ENCODE results near the gene SMAD7. TPM values are rescaled to one million over a fixed set of nuclear protein-coding genes. Genes with fewer than 3 reads are reported as not detected.

Gene SMAD7
- 17.8 and 19.6 TPM in 2 replicates for total RNA-seq (2014; rRNA removed; shearing (Covaris generic))
- 12.1 and 14.0 TPM in 2 replicates for polyA plus RNA-seq (2015; cell fraction: cytosol; rRNA removed)
- polyA plus RNA-seq (2015; cell fraction: nucleus; rRNA removed), result 21.4 and 26.5 TPM in 2 replicates

DNA sequence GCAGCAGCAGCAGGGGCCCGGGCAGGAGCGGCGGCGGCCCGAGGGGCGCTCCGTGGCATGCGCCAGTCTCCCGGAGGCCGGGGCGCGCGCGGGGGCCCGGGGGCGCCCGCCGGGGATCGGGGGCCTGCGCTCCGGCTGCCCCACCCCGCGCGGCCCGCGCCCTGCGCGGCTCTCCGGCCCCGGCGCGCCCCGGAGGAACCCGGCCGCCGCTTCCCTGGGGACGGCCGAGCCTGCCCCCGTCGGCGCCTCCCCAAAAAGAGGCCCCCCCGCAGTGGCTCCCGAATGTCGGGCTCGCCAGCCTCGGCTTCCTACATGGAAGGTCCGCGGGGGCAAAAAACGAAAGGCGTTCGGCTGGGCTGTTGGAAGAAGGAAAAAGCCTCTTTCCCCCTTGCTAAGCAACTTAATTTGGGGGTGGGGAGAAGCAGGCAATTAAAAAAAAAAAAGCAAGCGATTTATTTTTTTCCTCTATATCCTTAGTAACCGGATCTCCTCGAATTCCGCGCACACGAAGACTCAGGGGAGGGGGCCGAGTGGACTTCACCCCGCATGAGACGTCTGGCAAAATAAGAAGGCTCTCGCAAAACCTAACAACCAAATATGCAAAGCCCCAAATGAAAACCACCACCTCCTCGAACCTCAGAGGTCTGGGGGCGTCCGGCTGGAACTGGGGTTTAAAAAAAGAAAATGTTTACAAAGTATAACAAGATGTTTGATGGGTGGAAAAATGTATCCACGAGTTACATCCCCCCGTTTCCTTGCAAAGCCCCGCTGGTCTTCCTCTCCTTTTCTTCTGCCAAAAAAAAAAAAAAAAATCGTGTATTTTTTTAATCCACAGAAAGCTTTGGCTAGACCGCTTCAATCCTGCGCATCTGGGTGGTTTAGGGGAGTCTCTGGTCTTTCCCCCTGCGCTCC, at the start of gene SMAD7:
Gene SMAD7, minus strand, starts transcription at position 430 of the 912 bp plus-strand sequence. CDS start 541 bp downstream, outside the sequence.
- no peak for DNase-seq (ENCODE audit: low read depth)

- DNase-seq (ENCODE audit: low read depth), result no peak
Measured at GRCh38 chr18:48999569-48999968, 48.8 kb upstream of the SMAD7 start.

DNA sequence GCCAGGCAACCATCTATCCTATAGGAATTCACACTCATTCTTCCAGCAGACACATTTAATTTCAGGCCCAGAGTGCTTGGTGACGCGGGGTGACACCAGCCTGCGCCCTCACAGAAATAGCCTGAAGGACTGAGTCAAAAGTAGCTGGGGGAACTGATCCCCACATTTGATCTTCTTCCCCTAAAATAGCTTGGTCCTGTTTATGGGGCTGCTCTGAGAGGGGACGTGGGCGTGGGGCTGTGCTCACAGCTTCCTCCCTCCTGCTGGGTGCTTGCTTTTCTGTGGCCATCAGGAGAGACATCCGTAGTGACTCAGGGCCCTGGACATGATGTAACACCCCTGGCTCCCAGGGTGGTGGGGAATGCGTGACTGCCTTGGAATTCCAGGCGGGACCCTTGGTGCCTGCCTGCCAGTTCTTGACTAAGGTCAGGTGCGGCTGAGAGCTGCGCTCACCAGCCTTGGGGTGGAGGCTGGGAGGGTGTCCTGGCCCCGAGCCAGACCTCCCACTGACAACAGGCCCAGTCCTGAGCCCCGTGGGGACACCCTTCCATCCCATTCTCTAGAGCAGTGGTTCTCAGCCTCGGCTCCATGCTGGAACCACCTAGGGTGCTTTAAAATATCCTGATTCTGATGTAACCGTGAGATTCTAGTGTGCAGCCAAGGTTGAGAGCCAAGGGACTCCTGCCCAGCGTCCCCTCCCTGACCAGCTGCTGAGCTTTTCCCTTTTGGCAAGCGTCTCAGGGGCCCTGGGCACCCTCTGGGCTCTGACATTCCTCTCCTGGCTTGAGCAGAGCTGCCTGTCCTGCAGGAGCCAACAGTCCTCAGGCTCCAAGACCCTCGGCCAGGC, 47.4 kb upstream of the SMAD7 start:
- peak; percentile 99 for DNase-seq (ENCODE audit: low read depth)

DNA sequence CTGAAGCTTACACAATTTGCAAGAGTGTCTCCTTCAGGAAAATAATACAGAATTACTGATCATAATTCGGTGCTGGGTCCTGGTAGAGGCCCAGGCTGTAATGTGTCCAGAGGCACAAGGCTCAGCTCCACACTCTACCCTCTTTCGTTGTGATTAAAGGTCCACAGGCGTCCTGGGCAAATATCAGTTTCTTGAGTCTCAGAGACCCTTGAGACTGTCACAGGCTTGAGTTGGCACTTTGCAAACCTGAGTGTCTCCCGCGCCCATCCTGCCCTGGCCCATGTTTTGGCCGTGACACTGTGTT, 46.9 kb upstream of the SMAD7 start:
- DNase-seq (ENCODE audit: low read depth), result no peak

GRCh38 chr18:48996901-48997463, 46.2 kb upstream of the SMAD7 start:
- DNase-seq (ENCODE audit: low read depth), result peak; percentile 72

- no peak for DNase-seq (ENCODE audit: low read depth)
Measured at GRCh38 chr18:48996041-48996440, 45.3 kb upstream of the SMAD7 start.

GRCh38 chr18:48994926-48995835, 44.4 kb upstream of the SMAD7 start:
- no peak for DNase-seq (ENCODE audit: low read depth)

DNA sequence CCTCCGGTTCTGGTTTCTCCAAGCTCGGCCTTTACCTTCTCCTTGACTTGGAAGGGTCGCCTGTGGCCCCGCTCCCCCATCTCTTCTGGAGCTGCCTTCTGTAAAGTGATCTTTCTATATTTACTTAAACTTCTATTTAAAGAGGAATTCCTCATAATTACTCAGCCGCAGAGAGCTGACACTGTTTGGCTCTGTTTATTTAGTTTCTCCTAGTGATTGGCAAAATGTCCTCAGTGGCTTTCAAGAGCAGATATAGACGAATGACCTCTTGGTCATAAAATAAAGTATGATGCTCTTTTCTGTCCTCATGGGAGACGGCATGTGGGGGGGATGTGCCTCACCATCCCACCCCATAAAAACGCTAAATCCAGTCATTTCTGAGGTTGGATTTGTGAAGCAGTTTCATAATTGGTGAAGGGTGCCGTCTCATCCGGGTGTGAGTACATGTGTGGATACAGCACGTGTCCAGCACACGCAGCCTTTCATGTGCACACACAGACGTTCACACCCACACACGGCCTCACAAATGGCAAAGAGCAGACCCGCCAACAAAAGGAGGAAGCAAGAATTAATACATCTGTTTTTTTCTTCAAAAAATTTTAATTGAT, 43.4 kb upstream of the SMAD7 start:
- DNase-seq (ENCODE audit: low read depth), result peak; percentile 31

GRCh38 chr18:48993586-48993985, 42.8 kb upstream of the SMAD7 start:
- DNase-seq (ENCODE audit: low read depth), result peak; percentile 21

GRCh38 chr18:48992791-48993555, 42.2 kb upstream of the SMAD7 start:
- no peak for DNase-seq (ENCODE audit: low read depth)

GRCh38 chr18:48992133-48992532, 41.4 kb upstream of the SMAD7 start:
- DNase-seq (ENCODE audit: low read depth), result no peak

DNA sequence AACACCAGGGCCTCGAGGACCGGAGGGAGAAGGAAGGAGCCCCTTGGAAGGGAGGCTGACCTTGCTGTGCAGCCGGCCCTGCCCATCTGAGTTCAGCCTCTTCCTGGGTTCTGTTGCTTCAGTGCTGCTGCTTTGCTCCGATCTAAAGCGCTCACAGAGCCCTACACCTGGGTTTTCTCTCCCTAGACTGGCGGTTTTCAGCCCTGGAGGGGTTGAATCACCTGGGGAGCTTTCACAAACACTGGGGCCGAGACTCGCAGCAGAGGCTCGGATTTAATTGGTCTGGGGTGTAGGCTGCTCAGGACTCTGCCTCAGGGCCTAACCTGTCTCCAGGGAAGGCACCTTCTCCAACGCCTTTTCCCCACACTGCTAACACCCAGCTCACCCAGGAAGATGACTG, 40.9 kb upstream of the SMAD7 start:
- DNase-seq (ENCODE audit: low read depth), result no peak

DNA sequence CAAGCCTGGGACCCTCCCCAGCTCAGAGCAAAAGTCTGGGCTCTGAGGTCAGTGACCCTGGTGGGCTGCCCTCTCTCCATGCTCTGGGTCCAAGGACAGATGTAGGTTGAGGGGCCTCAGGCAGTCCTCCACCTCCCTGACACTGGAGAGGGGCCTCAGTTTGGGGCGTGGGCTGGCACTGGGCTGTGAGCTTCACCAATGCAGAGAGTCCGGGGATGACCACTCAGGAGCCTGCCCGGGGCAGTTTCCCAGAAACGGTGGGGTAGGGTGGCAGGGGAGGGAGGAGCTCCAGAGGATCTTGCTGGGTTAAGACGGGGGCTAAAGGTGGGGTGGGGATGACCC, 40.5 kb upstream of the SMAD7 start:
- DNase-seq (ENCODE audit: low read depth), result no peak

- DNase-seq (ENCODE audit: low read depth), result peak; percentile 47
Measured at GRCh38 chr18:48990481-48991318, 39.9 kb upstream of the SMAD7 start.

GRCh38 chr18:48989304-48990303, 38.8 kb upstream of the SMAD7 start:
- no peak for DNase-seq (ENCODE audit: low read depth)

DNA sequence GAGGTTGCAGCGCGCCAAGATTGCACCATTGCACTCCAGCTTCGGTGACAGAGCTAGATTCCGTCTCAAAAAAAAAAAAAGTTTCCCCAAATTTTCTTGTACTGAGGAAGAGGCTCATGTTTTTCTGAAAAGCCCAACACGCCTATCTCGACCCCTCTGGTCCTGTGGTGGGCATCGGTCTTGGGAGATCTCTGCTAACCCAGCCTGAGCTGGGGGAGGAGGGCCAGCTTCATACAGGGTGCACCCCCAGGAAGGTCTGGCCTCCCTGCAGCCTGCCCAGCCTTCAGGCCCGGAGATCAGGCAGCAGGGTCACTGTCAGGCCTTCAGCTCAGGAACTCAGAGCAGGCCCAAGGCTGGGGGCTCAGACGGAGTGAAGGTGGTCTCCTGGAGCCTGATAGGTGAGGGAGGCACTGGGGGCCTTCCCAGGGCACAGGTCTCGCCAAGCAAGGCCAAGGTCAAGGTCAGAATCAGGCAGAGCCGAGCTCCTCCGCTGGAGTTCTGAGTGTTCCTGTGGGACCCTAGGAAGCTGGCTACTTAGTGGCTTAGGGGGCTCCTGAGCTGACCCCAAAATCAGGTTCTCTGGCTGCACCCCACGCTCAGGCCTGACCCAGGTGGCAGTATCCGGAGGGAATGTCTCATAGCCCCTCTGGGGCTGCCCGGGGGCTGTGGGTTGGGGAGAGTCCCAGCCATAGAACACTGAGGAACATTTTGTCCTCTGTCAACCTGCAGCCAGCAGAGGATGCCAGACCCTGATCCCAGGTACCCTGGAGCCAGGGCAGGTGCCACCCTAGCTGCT, 37.9 kb upstream of the SMAD7 start:
- DNase-seq (ENCODE audit: low read depth), result no peak

- DNase-seq (ENCODE audit: low read depth), result no peak
Measured at GRCh38 chr18:48987821-48988220, 37.1 kb upstream of the SMAD7 start.

All from HT1080 (cell line).